Stomach (tissue), 4 donors: Measurements from ENCODE around the gene CPS1.

Experiments used
- POLR2A ChIP-seq, 4 donors: fragments of 450-650 bp; IDR thresholded peaks; one replicate each; pipeline ENCODE4 v1.6.1; 2016; ENCODE audit warnings: antibody characterized with exemption in 4 of 4, control low read depth in 2 of 4, mild to moderate bottlenecking in 1 of 4, moderate library complexity in 1 of 4
- POLR2AphosphoS5 ChIP-seq, 3 donors: sonication (generic); formaldehyde crosslinking; IDR thresholded peaks; one replicate each; pipeline ENCODE4 v1.6.1; 2016; ENCODE audit warnings: antibody characterized with exemption in 3 of 3
- TF ChIP-seq, protein P1 (sequence below), 7 experiments: fragments of 450-650 bp in 4 of 7; fragments of 200-600 bp in 3 of 7; sonication (generic) in 3 of 7; IDR thresholded peaks; one replicate each; pipeline ENCODE4 v1.5.1; 2016 to 2019; ENCODE audit warnings: antibody characterized with exemption in 7 of 7, control low read depth in 2 of 7, mild to moderate bottlenecking in 1 of 7

DNA sequence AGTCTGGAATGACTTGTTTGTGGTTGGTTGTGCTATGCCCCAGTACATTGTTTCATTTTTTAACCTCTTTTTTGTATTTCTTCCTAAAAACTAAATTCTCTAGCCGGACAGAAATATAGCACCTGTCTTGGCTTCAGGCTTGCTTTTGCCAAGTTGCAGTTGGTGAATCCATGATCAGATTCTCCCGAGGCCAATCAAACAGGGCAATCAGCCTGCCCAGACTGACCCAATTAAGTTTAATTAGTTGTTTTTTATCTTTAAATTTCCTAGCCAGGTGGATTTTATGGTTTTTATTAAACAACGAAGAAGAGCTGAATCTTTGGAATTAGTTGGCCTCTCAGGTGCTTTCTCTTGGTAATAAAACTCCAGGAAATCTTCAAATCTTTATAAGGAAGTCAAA lies 162.1 kb downstream of the CPS1 start:
- TF ChIP-seq, protein P1, sequence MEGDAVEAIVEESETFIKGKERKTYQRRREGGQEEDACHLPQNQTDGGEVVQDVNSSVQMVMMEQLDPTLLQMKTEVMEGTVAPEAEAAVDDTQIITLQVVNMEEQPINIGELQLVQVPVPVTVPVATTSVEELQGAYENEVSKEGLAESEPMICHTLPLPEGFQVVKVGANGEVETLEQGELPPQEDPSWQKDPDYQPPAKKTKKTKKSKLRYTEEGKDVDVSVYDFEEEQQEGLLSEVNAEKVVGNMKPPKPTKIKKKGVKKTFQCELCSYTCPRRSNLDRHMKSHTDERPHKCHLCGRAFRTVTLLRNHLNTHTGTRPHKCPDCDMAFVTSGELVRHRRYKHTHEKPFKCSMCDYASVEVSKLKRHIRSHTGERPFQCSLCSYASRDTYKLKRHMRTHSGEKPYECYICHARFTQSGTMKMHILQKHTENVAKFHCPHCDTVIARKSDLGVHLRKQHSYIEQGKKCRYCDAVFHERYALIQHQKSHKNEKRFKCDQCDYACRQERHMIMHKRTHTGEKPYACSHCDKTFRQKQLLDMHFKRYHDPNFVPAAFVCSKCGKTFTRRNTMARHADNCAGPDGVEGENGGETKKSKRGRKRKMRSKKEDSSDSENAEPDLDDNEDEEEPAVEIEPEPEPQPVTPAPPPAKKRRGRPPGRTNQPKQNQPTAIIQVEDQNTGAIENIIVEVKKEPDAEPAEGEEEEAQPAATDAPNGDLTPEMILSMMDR (IDR thresholded peaks at IDR 0.05) = no peak
- TF ChIP-seq POLR2A (IDR thresholded peaks at IDR 0.05) = no peak
- TF ChIP-seq POLR2AphosphoS5 (IDR thresholded peaks at IDR 0.05) = no peak
